ENCODE measurements around the gene CD36. TPM values are rescaled to one million over a fixed set of nuclear protein-coding genes. Genes with fewer than 3 reads are reported as not detected.
A peak's percentile ranks its signal among the peaks of the same experiment; 100 is the strongest.

Gene CD36
- total and polyA plus RNA-seq, 2 of the 8 experiments (the other 6 are each of a cell fraction or from before 2014, with no cell fraction given): 0.33 to 0.60 TPM

- H2BK5ac ChIP-seq (ENCODE audit: low read depth, low read length): no peak overlapping the region
- no peak overlapping the region for H4K5ac ChIP-seq (ENCODE audit: insufficient read length, low read depth, low read length)
- no peak for FAIRE-seq
- H3K27me3 ChIP-seq (replicated peaks in 1 of 4; ENCODE audit: control insufficient read depth in 3 of 4, extremely low read depth in 1 of 4, insufficient read depth in 3 of 4, low read length in 3 of 4): no peaks in the 10 kb centered on the region
- H4K8ac ChIP-seq (ENCODE audit: extremely low read depth, insufficient read depth, low read length): no peak overlapping the region
- H2BK120ac ChIP-seq (replicated peaks; ENCODE audit: low read depth, low read length): no peak overlapping the region
- no peak overlapping the region for H2AK5ac ChIP-seq (ENCODE audit: low read depth, low read length)
- H3K23ac ChIP-seq (ENCODE audit: insufficient read length): no peak overlapping the region
- no peak overlapping the region for H4K91ac ChIP-seq (replicated peaks; ENCODE audit: insufficient read length, low read length)
- DNase-seq (ENCODE audit: low read depth in 1 of 2, low spot score in 2 of 2): no peak
- ChIA-PET POLR2A (ENCODE audit: partially characterized antibody) (no interaction called here), CTCF (ENCODE audit: partially characterized antibody) (interaction anchor here (0.5 to 3.3 kb wide), 24 partner anchors 9 to 1430 kb away, joined by 3 to 21 read pairs (median 3); no protein-coding TSS in a partner anchor)
- H3K14ac ChIP-seq (ENCODE audit: insufficient read length): no peak overlapping the region
- no peak overlapping the region for H3K27ac ChIP-seq (ENCODE audit: low read depth, low read length)
- H2BK20ac ChIP-seq (ENCODE audit: low read length): no peak overlapping the region
- H2BK12ac ChIP-seq (ENCODE audit: low read depth, low read length): no peak overlapping the region
- H3K4me3 ChIP-seq (ENCODE audit: extremely low read depth in 1 of 4, insufficient read depth in 2 of 4, low read depth in 3 of 4, low read length in 4 of 4): no peak overlapping the region
- TF ChIP-seq POLR2A (IDR thresholded peaks at IDR 0.05; ENCODE audit: control extremely low read depth in 1 of 2, low read depth in 2 of 2, low read length in 2 of 2) (no peak), CTCF (IDR thresholded peaks at IDR 0.05; ENCODE audit: control extremely low read depth in 1 of 3, insufficient read depth in 1 of 3, low read depth in 1 of 3, low read length in 3 of 3) (peak; percentile 36 to 52 (median 49)), RAD21 (IDR thresholded peaks at IDR 0.05 in 1 of 2, conservative IDR thresholded peaks at IDR 0.05 in 1 of 2; ENCODE audit: low read depth in 2 of 2, low read length in 2 of 2) (peak; percentile 27 to 47; a peak in 3 of 4 replicates)
- H3K79me1 ChIP-seq (ENCODE audit: low read depth, low read length): no peaks in the 10 kb centered on the region
- no peaks in the 10 kb centered on the region for H4K20me1 ChIP-seq (replicated peaks in 1 of 2; ENCODE audit: control insufficient read depth in 1 of 2, insufficient read depth in 2 of 2, low read length in 2 of 2)
- H3K4me2 ChIP-seq (ENCODE audit: insufficient read depth in 1 of 2, low read depth in 2 of 2, low read length in 2 of 2): no peak overlapping the region
- no peak overlapping the region for H2AFZ ChIP-seq (ENCODE audit: low read length)
- WGBS, 2 experiments (ENCODE audit: extremely low coverage in 1 of 2, insufficient coverage in 1 of 2, insufficient read length in 1 of 2, insufficient replicate concordance in 2 of 2, low coverage in 1 of 2, low lambda C conversion rate in 2 of 2, missing lambda C conversion rate in 1 of 2): 90% methylated on average over 7 of the region's 7 CpGs; no CpG with 5 or more reads in 1 of the 2 experiments
- H3K4ac ChIP-seq (replicated peaks; ENCODE audit: insufficient read length, low read depth, low read length): no peak overlapping the region
- H2BK15ac ChIP-seq (ENCODE audit: low read length): no peak overlapping the region
- no peaks in the 10 kb centered on the region for H3K79me2 ChIP-seq (ENCODE audit: control insufficient read depth in 1 of 2, insufficient read depth in 2 of 2, low read length in 2 of 2)
- H3K18ac ChIP-seq (ENCODE audit: extremely low read depth, low read length): no peak overlapping the region
- H3K23me2 ChIP-seq (ENCODE audit: low read depth, low read length): no peaks in the 10 kb centered on the region; the same call in 1 of the 2 replicates
- H3K36me3 ChIP-seq (ENCODE audit: control insufficient read depth in 2 of 4, insufficient read depth in 4 of 4, low read length in 3 of 4): no peaks in the 10 kb centered on the region
- no peak overlapping the region for H3K56ac ChIP-seq (replicated peaks; ENCODE audit: insufficient read length, low read depth, low read length)
- H3K9ac ChIP-seq (replicated peaks in 1 of 4; ENCODE audit: extremely low read depth in 1 of 4, low read depth in 3 of 4, low read length in 3 of 4): no peak overlapping the region
- no peaks in the 10 kb centered on the region for H3K4me1 ChIP-seq (replicated peaks in 1 of 4; ENCODE audit: control insufficient read depth in 3 of 4, insufficient read depth in 4 of 4, low read length in 3 of 4)
- no peaks in the 10 kb centered on the region for H3K9me3 ChIP-seq (ENCODE audit: insufficient read depth in 2 of 2, low read depth in 1 of 2, low read length in 1 of 2)
Measured at GRCh38 chr7:80661729-80662128, 23.3 kb downstream of the CD36 start.

All from H1 (cell line).